Breast epithelium (tissue), 4 donors: ENCODE data around the gene MTFMT. TPM values are rescaled to one million over a fixed set of nuclear protein-coding genes. Genes with fewer than 3 reads are reported as not detected.

Experiments
- DNase-seq, 2 donors: peaks; one replicate each; pipeline ENCODE4 v3.0.0-alpha.2; 2019; ENCODE audit warnings: low spot score in 2 of 2
- H3K27ac ChIP-seq, 2 donors: fragments of 200-600 bp; sonication (generic) in 1 of 2; one replicate each; pipeline ENCODE4 v1.5.1; 2016 to 2019; ENCODE audit warnings: mild to moderate bottlenecking in 1 of 2
- H3K27me3 ChIP-seq, 2 donors: fragments of 200-600 bp; sonication (generic) in 1 of 2; one replicate each; pipeline versions ENCODE4 v1.5.1 to v1.6.0; 2017 to 2019; ENCODE audit warnings: control low read depth in 1 of 2, mild to moderate bottlenecking in 1 of 2
- H3K36me3 ChIP-seq: fragments of 200-600 bp; one replicate; pipeline ENCODE4 v1.5.1; 2019
- H3K4me1 ChIP-seq, 2 donors: fragments of 200-600 bp; sonication (generic); one replicate each; pipeline ENCODE4 v1.5.1; 2016 to 2019; ENCODE audit warnings: control low read depth in 1 of 2
- H3K4me3 ChIP-seq, 3 donors: fragments of 200-600 bp; sonication (generic); 1 replicate in 2 of 3; 2 replicates in 1 of 3; pipeline ENCODE4 v1.5.1; 2016 to 2019; ENCODE audit warnings: mild to moderate bottlenecking in 3 of 3, moderate library complexity in 2 of 3
- H3K9me3 ChIP-seq, 2 donors: fragments of 200-600 bp; sonication (generic) in 1 of 2; one replicate each; pipeline ENCODE4 v1.5.1; 2016 to 2019; ENCODE audit warnings: control low read depth in 1 of 2
- CTCF ChIP-seq, 3 donors: fragments of 450-650 bp; IDR thresholded peaks; one replicate each; pipeline ENCODE4 v1.5.1; 2016 to 2017; ENCODE audit warnings: antibody characterized with exemption in 3 of 3, mild to moderate bottlenecking in 3 of 3, moderate library complexity in 3 of 3
- POLR2A ChIP-seq: fragments of 450-650 bp; IDR thresholded peaks from one replicate; pipeline ENCODE4 v1.6.1; 2016; ENCODE audit warnings: antibody characterized with exemption, mild to moderate bottlenecking, moderate library complexity
- POLR2AphosphoS5 ChIP-seq, 3 donors: sonication (generic); formaldehyde crosslinking; IDR thresholded peaks; one replicate each; pipeline ENCODE4 v1.6.1; 2017; ENCODE audit warnings: antibody characterized with exemption in 3 of 3
- intact Hi-C: fragments of 100-400 bp; cut with DNase I; formaldehyde crosslinking; loops from one replicate; pipeline ENCODE4 v1.15.1; 2023; ENCODE audit warnings: low total_unique reads
- total RNA-seq, 3 donors: library from RNA; depleted of rRNA; stranded (reverse); fragments of >200 nt; gene quantifications; one replicate each; pipeline ENCODE4 v1.1.0, GENCODE V29; 2016

The MTFMT gene
- total RNA-seq, 3 donors from 2014 or later = 23.7 to 28.5 (median 28.4) TPM

GRCh38 chr15:64951777-64952418 is 77.5 kb downstream of the MTFMT start:
- TF ChIP-seq POLR2AphosphoS5 (IDR thresholded peaks at IDR 0.05) = no peak
- no peak for TF ChIP-seq CTCF (IDR thresholded peaks at IDR 0.05)
- no peak for TF ChIP-seq POLR2A
- no peak overlapping the region for H3K27ac ChIP-seq
- no peaks in the 10 kb centered on the region for H3K9me3 ChIP-seq
- H3K4me1 ChIP-seq = no peaks in the 10 kb centered on the region
- intact Hi-C loops = no loop called here
- H3K27me3 ChIP-seq = no peaks in the 10 kb centered on the region
- no peaks in the 10 kb centered on the region for H3K36me3 ChIP-seq
- no peak for DNase-seq
- no peak overlapping the region for H3K4me3 ChIP-seq

Other genes starting within 250 kb of the MTFMT start
- gene PIF1, start 204.0 kb downstream of the MTFMT start, total RNA-seq = 1 to 10 TPM in 1 of 3 donors, under 1 TPM in 2; 0.44 to 1.3 (median 0.66) TPM
- gene PLEKHO2, start 187.7 kb downstream of the MTFMT start, total RNA-seq = 10 to 100 TPM; 21.1 to 33.3 (median 26.5) TPM
- gene ANKDD1A, start 117.7 kb downstream of the MTFMT start, total RNA-seq = 1 to 10 TPM; 3.2 to 7.8 (median 7.2) TPM
- 100 to 1,000 TPM in 1 of 3 donors, 10 to 100 TPM in 2; 91.5 to 109 (median 92.8) TPM for gene SPG21, start 39.7 kb downstream of the MTFMT start, total RNA-seq
- gene SLC51B, start 15.7 kb upstream of the MTFMT start, total RNA-seq = not detected
- 10 to 100 TPM; 12.6 to 20.6 (median 20.3) TPM for gene RASL12, start 38.4 kb upstream of the MTFMT start, total RNA-seq
- under 1 TPM in 2 of 3 donors, not detected in 1; 0.15 to 0.33 TPM for gene KBTBD13, start 47.1 kb upstream of the MTFMT start, total RNA-seq
- 1 to 10 TPM; 3.7 to 10.0 (median 7.2) TPM for gene UBAP1L, start 85.6 kb upstream of the MTFMT start, total RNA-seq
- gene PDCD7, start 104.2 kb upstream of the MTFMT start, total RNA-seq = 10 to 100 TPM; 21.6 to 26.7 (median 24.4) TPM
- 10 to 100 TPM; 47.5 to 71.9 (median 51.8) TPM for gene CLPX, start 155.7 kb upstream of the MTFMT start, total RNA-seq
- 100 to 1,000 TPM in 1 of 3 donors, 10 to 100 TPM in 1, 1 to 10 TPM in 1; 5.2 to 203 (median 24.6) TPM for gene CILP, start 181.8 kb upstream of the MTFMT start, total RNA-seq